GM18498 (cell line): ENCODE data around the gene DOK7.
"Not testable (repeated sequence)": the region's sequence is repeated elsewhere in the genome, so short reads cannot be mapped to it uniquely, and the experiment has no call there.

Experiments
- ATAC-seq: cut with Tn5 transposase; IDR thresholded peaks from one replicate; pipeline ENCODE4 v1.9.1; 2021; ENCODE audit warnings: mild to moderate bottlenecking, moderate library complexity; ENCODE audit not compliant: unreplicated experiment

DOK7 gene

GRCh38 chr4:3531318-3531878 is 68.3 kb downstream of the DOK7 start:
- ATAC-seq: no peak

- ATAC-seq: peak; percentile 92
Measured at GRCh38 chr4:3531879-3532750, 69.0 kb downstream of the DOK7 start, which contains the start of gene LRPAP1. Gene LRPAP1, minus strand, starts transcription at chr4:3532422. Its CDS starts 10 bp downstream, at chr4:3532412.

- no peak for ATAC-seq
Measured at GRCh38 chr4:3532751-3533422, 69.8 kb downstream of the DOK7 start.

- no peak for ATAC-seq
Measured at GRCh38 chr4:3533423-3533820, 70.3 kb downstream of the DOK7 start.

- not testable (repeated sequence) for ATAC-seq
Measured at GRCh38 chr4:3535812-3536211, 72.7 kb downstream of the DOK7 start.

- not testable (repeated sequence) for ATAC-seq
Measured at GRCh38 chr4:3538906-3539305, 75.8 kb downstream of the DOK7 start.

- ATAC-seq: not testable (repeated sequence)
Measured at GRCh38 chr4:3543415-3543814, 80.3 kb downstream of the DOK7 start.
